ENCODE measurements around the gene SLC52A3. TPM values are rescaled to one million over a fixed set of nuclear protein-coding genes. Genes with fewer than 3 reads are reported as not detected.
"Not testable (repeated sequence)": the region's sequence is repeated elsewhere in the genome, so short reads cannot be mapped to it uniquely, and the experiment has no call there.

SLC52A3 gene
- total RNA-seq, 1 donor from 2014 or later, result 2.7 TPM

DNA sequence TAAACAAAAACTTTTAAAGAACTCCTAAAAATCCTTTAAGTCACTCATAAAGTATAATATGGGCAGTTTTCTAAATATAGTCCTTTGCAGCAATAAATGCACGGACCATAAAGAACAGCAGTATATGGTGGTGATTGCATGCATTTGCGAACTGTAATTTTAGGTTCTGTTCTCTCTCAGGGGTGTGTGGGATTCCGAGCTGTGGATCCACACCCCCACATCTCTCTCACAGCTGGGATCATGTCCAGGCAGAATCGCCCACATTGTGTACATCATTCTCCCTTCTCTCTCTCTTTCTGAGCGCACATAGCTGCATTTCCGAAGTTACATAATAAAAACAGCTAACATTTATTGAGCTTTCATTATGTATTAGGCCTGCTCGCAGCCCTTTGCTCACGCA, 28.6 kb downstream of the SLC52A3 start:
- no peak for DNase-seq (ENCODE audit: missing footprints)
- ATAC-seq, result no peak
- intact Hi-C loops (cut with DNase I), result loop anchor here (1.0 to 2.0 kb wide), 2 partner anchors 177 to 385 kb away; no protein-coding TSS in a partner anchor

DNA sequence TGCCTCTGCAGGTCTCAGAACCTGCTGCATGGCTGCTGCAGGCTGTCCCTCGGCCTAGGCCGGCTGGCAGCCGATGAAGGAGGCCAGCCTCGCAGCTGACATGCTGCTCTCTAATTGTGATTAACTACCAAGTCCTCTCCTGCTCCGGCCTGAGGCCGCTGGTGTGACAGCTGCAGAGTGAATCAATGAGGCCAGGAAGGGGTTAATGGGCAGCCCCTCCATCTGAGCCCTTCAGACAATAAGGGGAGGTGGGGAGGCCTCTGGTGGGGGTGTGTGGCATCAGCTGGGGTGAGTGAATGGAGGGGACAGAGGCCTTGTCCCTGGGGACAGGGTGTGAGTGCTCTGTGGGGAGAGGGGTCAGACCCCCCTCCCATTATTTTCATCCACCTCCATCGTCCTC, 34.4 kb downstream of the SLC52A3 start:
- intact Hi-C loops (cut with DNase I), result no loop called here
- ATAC-seq (no peak), DNase-seq (ENCODE audit: missing footprints) (no peak)

DNA sequence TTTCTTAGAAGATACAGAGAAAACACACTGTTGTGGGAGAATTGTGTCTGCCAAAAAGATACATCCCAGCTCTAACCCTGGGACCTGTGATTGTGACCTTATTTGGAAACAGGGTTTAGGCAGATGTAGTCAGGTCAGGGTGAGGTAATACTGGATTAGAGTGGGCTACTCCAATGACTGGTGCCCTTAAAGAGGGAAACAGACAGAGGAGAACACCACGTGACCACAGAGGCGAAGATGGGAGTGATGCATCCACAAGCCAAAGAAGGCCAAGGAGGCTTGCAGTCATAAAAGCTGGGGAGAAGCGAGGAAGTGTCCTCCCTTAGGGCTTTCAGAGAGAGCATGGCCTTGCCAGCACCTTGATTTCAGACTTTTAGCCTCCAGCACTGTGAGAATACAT, 35.6 kb downstream of the SLC52A3 start:
- no peak for ATAC-seq
- intact Hi-C loops (cut with DNase I), result no loop called here
- no peak for DNase-seq (ENCODE audit: missing footprints)

DNA sequence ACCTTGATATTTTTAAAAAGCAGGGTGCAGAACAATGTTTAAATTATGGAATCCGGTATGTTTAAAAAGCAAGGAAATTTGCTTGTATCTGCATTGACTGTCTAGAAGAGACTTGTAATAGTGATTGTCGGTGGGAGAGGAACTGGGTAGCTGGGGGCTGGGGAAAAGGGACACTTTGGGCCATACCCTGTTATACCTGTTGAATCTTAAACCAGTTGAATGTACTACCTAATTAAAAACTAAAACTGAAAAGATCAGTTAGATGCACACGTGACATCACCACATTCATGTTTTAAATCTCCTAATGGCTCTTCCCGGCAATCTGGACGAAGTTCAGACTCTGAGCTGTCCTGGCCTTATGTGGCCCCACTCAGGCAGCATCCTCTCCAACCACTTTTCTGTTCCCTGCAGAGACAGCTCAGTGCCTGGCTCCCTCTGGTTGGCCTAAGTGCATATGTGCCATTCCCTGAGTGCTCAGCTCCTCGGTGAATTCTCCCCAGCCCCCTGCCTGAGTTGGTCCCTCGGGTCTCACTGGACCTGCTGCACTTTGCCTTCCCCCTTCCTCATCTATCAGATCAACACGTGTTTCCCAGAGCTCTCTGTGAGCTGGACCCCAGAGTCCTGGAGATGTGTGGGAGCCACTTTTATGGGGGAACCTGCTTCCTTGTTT, 36.3 kb downstream of the SLC52A3 start:
- intact Hi-C loops (cut with DNase I), result no loop called here
- no peak for DNase-seq (ENCODE audit: missing footprints)
- ATAC-seq, result no peak

DNA sequence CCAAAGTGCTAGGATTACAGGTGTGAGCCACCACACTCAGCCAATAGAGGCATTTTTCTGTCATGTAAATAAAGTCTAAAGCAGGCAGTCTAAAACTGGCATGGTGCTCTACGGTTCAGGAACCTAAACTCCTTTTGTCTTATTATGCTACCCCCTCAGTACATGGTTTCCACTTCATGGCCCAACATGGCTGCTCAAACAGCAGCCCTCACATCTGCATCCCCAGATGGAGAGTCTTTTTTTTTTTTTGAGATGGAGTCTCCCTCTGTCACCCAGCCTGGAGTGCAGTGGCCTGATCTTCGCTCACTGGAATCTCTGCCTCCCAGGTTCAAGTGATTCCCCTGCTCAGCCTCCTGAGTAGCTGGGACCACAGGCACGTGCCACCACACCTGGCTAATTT, 38.3 kb downstream of the SLC52A3 start:
- ATAC-seq, result no peak
- peak; percentile 33 for DNase-seq (ENCODE audit: missing footprints)
- intact Hi-C loops (cut with DNase I), result no loop called here

DNA sequence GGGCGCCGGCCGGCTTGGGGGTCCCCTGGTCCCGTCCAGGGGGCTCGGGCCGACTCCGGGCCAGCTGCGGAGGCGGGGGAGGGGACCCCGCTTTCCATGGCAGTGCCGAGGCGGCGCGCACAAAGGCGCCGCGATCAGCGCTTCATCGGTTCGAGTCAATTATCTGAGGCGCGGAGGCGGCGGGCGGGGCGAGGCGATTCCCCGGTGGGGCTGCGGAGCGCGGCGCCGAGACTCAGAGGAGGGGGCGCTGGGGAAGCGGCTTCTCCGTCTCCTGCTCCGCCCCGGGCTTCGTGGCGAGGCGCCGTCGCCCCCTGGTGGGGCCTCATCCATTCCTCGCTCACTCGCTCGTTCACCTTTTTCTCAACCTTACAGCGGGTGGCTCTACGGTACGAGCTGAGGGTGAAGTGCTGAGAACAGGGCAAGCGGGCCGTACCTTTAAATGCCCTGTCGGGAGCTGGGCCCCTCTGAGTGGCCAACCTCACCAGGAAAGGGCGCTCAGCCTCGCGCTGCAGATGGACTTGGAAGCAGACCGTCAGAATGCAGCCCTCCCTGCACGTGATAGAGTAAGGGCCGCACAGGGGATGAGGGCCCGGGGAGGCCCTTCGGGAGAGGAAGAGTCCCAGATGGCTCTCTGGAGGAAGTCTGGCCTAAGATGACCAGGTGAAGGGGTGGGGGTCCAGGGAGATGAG, 39.9 kb downstream of the SLC52A3 start:
- ATAC-seq (peak; percentile 84), DNase-seq (ENCODE audit: missing footprints) (no peak)
- intact Hi-C loops (cut with DNase I), result loop anchor here (1.0 to 2.0 kb wide), 2 partner anchors 76 to 167 kb away; partner anchors contain the start of gene SRXN1

DNA sequence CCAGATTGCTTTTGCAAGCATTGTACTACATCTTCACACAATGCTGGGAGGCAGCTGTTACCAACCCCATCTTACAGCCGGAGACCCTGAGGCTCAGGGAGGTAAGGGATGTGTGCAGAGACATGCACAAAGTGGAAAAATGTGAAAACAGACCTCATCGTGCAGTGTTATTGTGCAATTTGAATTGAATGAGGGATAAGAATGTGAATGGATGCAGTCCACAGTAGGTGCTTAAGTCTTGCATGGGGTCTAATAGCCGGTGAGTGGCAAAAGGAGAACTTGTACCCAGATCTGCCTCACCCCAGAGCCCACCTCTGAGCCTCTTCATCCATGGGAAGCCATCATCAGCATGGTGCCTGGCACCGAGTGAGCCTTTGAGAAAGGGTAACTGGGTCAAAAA, 42.1 kb downstream of the SLC52A3 start:
- intact Hi-C loops (cut with DNase I), result no loop called here
- DNase-seq (ENCODE audit: missing footprints) (no peak), ATAC-seq (no peak)

DNA sequence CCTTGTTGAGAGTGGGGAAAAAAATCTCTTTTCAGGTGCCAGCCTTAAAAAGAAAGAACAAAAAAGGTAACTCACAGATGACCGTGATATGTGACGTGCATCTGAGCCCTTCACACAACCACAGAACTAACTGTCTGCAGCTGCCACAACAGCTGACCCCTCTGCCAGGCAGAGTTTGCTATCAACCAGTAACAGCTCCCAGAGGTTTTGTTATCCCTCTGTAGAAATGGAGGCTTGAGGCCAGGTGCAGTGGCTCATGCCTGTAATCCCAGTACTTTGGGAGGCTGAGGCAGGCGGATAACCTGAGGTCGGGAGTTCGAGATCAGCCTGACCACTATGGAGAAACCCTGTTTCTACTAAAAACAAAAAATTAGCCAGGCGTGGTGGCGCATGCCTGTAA, 42.8 kb downstream of the SLC52A3 start:
- intact Hi-C loops (cut with DNase I), result no loop called here
- no peak for ATAC-seq
- no peak for DNase-seq (ENCODE audit: missing footprints)

DNA sequence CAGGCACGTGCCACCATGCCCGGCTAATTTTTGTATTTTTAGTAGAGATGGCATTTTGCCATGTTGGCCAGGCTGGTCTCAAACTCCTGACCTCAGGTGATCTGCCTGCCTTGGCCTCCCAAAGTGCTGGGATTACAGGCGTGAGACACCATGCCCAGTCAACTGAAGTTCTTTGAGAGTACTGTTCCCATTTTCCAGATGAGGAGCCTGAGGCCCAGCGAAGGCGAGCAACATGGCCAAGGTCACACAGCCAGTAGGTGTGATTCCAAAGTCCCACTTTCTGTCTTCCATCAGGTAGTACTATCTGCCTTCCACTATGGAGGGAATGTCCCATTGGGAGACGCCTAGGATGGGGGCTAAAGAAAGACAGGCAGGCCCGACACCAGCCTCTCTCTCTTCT, 43.5 kb downstream of the SLC52A3 start:
- DNase-seq (ENCODE audit: missing footprints); intact Hi-C loops (cut with DNase I); ATAC-seq: not testable (repeated sequence)

DNA sequence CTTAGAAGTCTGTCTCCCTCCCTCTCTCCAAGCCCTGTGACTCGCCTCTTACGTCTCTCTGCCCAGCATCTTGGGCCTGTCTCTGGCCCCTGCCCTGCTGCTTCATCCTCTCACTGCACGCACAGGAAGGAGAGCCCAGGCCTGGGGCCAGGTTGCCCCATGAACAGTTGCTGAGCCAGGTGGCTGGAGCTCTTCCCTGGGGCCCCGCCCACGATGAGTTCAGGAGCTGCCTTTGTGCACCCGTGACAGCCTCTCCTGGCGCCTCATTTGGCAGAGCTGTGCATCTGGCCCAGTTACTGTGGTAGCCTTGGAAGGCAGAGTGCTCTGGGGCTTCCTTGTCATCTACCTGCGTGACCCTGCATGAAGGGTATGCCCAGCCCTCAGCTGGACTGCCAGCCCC, 44.5 kb downstream of the SLC52A3 start:
- ATAC-seq, result peak; percentile 30
- intact Hi-C loops (cut with DNase I), result no loop called here
- DNase-seq (ENCODE audit: missing footprints), result no peak

DNA sequence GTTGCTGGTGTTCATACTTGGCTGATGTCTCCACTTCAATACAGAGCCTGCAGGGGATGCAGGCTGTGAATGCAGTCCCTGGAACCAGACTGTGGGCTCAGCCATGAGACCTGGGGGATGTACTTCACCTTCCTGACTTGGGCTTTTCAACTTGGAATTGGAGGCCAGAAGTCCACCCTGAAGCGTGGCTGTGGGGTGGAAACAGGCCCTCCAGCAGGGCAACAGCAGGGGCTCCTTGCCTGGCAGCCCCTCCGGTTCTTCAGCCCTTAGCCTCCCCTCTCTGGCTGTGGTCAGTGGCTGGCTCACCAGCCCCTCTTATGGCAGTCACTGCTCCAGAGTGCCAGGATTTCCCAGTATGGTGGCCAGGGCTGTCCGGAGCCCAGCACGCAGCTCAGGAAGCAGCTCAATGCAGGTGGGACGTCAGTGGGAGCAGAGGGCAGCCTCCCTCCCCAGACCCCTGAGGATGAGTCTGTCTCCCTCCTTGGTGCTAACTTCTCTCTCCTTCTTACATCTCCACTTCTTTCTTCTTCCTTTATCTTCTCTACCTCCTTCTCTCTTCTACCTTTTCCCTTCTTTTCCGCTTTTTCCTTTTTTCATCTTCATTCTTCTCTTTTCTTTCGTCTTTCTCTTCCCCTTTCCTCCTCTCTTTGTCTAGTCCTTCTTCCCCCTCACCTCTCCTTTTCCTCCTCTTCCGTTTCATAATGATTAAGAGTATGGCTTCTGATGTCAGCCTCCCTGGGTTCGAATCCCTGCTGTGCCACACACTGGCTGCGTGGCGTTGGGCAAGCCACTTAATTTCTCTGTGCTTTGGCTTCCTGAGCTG, 45.3 kb downstream of the SLC52A3 start:
- intact Hi-C loops (cut with DNase I), result no loop called here
- no peak for DNase-seq (ENCODE audit: missing footprints)
- ATAC-seq, result no peak

DNA sequence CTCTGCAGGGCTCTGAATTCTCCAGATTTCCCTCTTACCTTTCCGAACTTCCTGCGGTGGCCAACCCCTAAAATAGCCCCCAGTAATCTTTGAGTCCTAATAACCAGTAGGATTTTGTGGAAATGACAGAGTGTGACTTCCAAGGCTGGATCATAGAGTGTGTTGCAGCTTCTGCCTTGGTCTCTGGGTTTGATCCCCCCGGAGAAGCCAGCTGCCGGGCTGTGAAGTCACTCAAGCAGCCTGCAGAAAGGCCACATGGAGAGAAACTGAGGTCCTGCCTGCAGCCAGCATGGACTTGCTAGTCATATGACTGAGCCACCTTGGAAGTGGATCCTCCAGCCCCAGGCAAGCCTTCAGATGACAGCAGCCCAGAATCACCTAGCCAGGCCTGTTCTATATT, 46.4 kb downstream of the SLC52A3 start:
- DNase-seq (ENCODE audit: missing footprints), result no peak
- intact Hi-C loops (cut with DNase I), result no loop called here
- no peak for ATAC-seq

DNA sequence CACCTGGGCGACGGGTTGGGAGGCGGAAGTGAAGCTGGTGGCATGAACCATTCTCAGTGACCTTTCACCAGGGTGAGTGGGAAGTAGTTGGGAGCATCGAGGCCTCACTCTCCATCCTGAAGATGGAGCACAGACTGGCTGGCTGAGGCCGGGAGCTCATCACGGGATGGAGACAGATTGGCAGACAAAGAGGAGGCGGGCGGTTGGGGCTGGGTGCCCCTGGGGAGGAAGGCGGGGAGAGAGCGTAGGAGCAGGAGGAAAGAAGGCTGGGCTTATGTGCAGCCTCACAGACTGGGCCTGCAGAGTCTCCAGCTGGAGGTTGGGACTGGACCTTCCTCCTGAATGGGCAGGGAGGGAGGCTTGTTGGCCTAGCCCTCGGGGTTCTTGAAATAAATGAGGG, 48.5 kb downstream of the SLC52A3 start:
- intact Hi-C loops (cut with DNase I), result no loop called here
- DNase-seq (ENCODE audit: missing footprints) (no peak), ATAC-seq (no peak)

DNA sequence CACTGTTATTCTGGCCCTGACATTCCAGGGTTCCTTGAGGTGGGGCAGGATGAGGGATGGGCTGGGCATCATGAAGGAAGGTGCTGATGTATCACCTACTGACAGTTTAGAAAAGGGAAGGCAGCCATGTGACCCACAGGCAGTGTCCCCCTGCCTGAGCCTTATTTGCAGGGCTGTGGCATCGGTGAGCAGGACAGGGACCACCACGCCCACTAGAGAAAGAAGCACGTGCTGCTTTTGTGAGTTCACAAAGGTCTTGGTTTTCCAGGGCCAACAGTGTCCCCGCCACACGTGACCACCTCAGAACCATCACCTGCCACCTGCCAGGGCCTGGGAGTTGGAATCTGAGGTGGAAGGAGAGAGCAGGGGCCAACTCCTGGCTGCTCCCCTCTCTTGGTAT, 49.2 kb downstream of the SLC52A3 start:
- intact Hi-C loops (cut with DNase I), result no loop called here
- DNase-seq (ENCODE audit: missing footprints), result no peak
- no peak for ATAC-seq

DNA sequence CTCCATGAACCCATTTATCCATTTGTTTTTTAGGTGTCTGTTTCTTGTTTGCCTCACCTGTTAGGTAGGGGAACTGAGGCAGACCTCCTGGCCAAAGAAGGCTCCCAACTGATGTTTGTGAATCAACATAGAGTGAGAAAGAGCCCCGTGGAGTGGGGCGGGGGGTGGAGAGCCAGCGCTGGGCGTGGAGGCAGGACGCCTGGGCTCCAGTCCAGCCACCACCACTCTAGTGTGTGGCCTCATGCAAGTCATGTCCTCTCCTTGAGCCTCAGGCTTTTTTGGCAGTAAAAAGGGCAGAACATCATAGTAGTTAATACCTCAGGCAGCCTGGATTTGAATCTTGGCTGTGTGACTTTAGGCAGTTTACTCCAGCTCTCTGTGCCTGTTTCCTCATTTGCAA, 50.5 kb downstream of the SLC52A3 start:
- ATAC-seq, result no peak
- intact Hi-C loops (cut with DNase I), result no loop called here

DNA sequence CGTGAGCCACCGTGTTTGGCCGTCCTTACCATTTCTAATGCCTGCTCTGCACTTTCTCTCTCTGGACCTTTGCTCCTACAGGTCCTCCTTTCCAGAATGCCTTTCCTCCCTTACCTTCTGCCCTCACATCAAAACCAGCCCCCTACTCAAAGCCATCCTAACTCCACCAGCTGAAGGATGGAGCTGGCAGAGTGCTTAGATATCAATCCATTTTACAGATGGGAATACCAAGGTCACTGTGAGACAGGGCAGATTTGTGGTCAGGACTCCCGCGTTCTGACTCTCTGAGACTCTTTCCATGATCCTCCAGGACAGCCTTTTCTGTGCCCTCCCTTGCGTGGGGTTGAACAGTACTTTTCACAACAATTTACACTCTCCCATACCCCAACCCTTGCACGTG, 51.0 kb downstream of the SLC52A3 start:
- no peak for ATAC-seq
- DNase-seq (ENCODE audit: missing footprints), result no peak

More for the DNA sequence above, 50.5 kb downstream of the SLC52A3 start:
- no peak for DNase-seq (ENCODE audit: missing footprints)

DNA sequence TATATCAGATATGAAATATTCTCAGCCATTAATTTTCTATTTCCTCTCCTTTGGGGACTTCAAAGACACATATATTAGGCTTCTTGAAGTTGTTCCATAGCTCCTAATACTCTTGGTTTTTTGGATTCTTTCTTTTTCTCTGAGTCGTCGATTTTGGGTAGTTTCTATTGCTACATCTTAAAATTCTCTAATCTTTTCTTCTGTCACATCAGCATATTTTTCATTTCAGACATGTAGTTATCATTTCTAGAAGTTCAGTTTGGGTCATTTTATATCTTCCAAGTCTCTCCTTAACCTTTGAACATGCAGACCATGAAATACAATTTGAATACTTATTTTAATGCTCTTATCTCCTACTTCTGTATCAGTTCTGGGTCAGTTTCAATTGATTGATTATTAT, 53.8 kb downstream of the SLC52A3 start:
- ATAC-seq (no peak), DNase-seq (ENCODE audit: missing footprints) (no peak)
- intact Hi-C loops (cut with DNase I), result no loop called here

More for the DNA sequence above, 51.0 kb downstream of the SLC52A3 start:
- intact Hi-C loops (cut with DNase I), result no loop called here

DNA sequence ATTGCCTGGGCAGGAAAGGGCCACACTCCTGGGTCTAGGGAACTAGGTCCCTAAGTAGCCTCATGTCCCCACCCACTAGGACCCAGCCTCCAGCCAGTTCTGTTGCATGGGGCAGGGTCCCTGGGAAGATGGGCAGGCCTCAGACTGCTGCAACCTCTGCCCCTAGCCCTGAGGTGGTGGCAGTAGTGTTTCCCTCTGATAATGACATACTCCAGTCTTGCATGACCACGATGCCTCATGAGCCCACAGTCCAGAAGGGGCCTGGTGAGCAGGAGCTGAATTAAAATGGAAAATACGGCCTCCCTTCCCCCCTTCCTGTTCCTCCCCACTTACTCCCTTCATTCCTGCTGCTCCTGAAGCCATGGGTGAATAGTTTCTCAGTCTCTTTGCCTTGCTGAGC, 56.7 kb downstream of the SLC52A3 start:
- ATAC-seq (no peak), DNase-seq (ENCODE audit: missing footprints) (no peak)
- intact Hi-C loops (cut with DNase I), result no loop called here

DNA sequence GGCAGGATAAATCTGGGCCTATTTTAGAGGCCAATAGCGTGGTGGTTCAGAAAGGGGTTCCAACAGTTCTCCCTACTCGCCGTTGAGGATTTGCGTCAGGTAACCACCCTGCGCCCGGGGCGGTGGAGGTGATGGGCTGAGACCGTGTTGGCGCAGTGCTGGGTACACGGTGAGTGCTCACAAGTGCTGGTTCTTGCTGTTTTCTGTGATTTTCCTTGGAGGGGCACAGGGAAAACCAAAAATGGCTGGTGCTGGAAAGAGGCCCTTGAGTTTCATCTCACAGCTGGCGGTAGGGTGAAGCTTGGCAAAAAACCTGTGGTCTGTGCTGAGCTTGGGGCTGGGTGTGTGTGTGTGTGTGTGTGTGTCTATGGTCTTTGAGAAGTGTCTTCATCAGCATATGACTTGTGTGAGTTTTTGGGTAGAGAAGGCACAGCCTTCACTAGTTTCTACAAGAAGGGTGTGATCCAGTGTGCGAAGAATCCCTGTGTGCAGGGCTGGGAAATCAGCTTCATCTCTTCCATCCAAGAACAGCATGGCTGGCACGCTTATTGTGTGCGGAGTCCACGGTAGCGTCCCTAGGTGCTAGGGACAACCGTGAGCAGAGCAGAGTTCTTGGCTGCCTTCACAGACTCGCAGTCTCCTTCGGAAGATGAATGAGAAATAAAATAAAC, 57.4 kb downstream of the SLC52A3 start:
- no peak for ATAC-seq
- DNase-seq (ENCODE audit: missing footprints), result no peak
- intact Hi-C loops (cut with DNase I), result no loop called here

All from Right ventricle myocardium inferior (tissue), 1 donor.